Muscle of leg (tissue), 16 donors: Measurements from ENCODE around the gene LIPT1. TPM values are rescaled to one million over a fixed set of nuclear protein-coding genes. Genes with fewer than 3 reads are reported as not detected.
"Not testable (repeated sequence)": the region's sequence is repeated elsewhere in the genome, so short reads cannot be mapped to it uniquely, and the experiment has no call there.

Experiments
- DNase-seq: peaks from one replicate; pipeline ENCODE4 v3.0.0; 2013
- H3K27ac ChIP-seq: one replicate; pipeline ENCODE4 v1.5.1; 2013; ENCODE audit warnings: mild to moderate bottlenecking, low read length, control low read depth
- H3K27me3 ChIP-seq: one replicate; pipeline ENCODE4 v1.6.1; 2013; ENCODE audit warnings: low read length; ENCODE audit not compliant: control insufficient read depth, insufficient read depth
- H3K36me3 ChIP-seq: one replicate; pipeline ENCODE4 v1.6.1; 2013; ENCODE audit warnings: low read length; ENCODE audit not compliant: control insufficient read depth, insufficient read depth
- H3K4me1 ChIP-seq: one replicate; pipeline ENCODE4 v1.6.1; 2013; ENCODE audit warnings: low read length; ENCODE audit not compliant: control insufficient read depth, insufficient read depth
- H3K4me3 ChIP-seq: one replicate; pipeline ENCODE4 v1.5.1; 2013; ENCODE audit warnings: low read length, control low read depth
- H3K9me3 ChIP-seq: replicated peaks from 2 replicates; pipeline ENCODE4 v1.6.1; 2013; ENCODE audit warnings: low read depth, low read length; ENCODE audit not compliant: control insufficient read depth
- WGBS: methylation state at CpG from one replicate; pipeline ENCODE4 v1.1.5; 2013; ENCODE audit warnings: missing lambda C conversion rate; ENCODE audit not compliant: insufficient coverage; 5-methylcytosine and 5-hydroxymethylcytosine counted together
- long read RNA-seq, 11 donors: transcript quantifications; one replicate each; lab custom pipeline, GENCODE V29; 2026
- polyA plus RNA-seq, 8 donors: library from polyadenylated mRNA; unstranded; fragments of 120-200 nt; gene quantifications; one replicate each; pipeline versions ENCODE4 v1.2.1 to v1.2.3, GENCODE V29; 2013; ENCODE audit warnings: inconsistent platforms in 1 of 8, low replicate concordance in 1 of 8; ENCODE audit not compliant: insufficient read length in 8 of 8, insufficient read depth in 1 of 8
- total RNA-seq: library from RNA; stranded (reverse); fragments of 120-200 nt; gene quantifications from one replicate; pipeline ENCODE4 v1.2.4, GENCODE V29; 2013

Gene LIPT1
- total RNA-seq, result 8.1 TPM
- polyA plus RNA-seq, result 1 to 10 TPM; 6.5 to 9.4 (median 7.3) TPM
- long read RNA-seq, donor 1, partial matches to known transcripts, result 0 of 2 reads
- long read RNA-seq, donor 1, other reads (novel, unspliced or antisense), result 0 of 2 reads
- long read RNA-seq, donor 2, result 0 reads
- long read RNA-seq, donor 3, partial matches to known transcripts, result 0 of 2 reads
- long read RNA-seq, donor 3, other reads (novel, unspliced or antisense), result 0 of 2 reads
- long read RNA-seq, donor 4, partial matches to known transcripts, result 0 of 5 reads
- long read RNA-seq, donor 4, other reads (novel, unspliced or antisense), result 0 of 5 reads
- long read RNA-seq, donor 5, partial matches to known transcripts, result 0 of 7 reads
- long read RNA-seq, donor 5, other reads (novel, unspliced or antisense), result 0 of 7 reads
- long read RNA-seq, donor 6, partial matches to known transcripts, result 0 of 1 reads
- long read RNA-seq, donor 6, other reads (novel, unspliced or antisense), result 0 of 1 reads
- long read RNA-seq, donor 7, partial matches to known transcripts, result 0 of 4 reads
- long read RNA-seq, donor 7, other reads (novel, unspliced or antisense), result 0 of 4 reads
- long read RNA-seq, donor 8, partial matches to known transcripts, result 0 of 1 reads
- long read RNA-seq, donor 8, other reads (novel, unspliced or antisense), result 0 of 1 reads
- long read RNA-seq, donor 9, partial matches to known transcripts, result 0 of 4 reads
- long read RNA-seq, donor 9, other reads (novel, unspliced or antisense), result 0 of 4 reads
- long read RNA-seq, donor 10, partial matches to known transcripts, result 0 of 1 reads
- long read RNA-seq, donor 10, other reads (novel, unspliced or antisense), result 0 of 1 reads
- long read RNA-seq, donor 11, partial matches to known transcripts, result 0 of 4 reads
- long read RNA-seq, donor 11, other reads (novel, unspliced or antisense), result 0 of 4 reads

DNA sequence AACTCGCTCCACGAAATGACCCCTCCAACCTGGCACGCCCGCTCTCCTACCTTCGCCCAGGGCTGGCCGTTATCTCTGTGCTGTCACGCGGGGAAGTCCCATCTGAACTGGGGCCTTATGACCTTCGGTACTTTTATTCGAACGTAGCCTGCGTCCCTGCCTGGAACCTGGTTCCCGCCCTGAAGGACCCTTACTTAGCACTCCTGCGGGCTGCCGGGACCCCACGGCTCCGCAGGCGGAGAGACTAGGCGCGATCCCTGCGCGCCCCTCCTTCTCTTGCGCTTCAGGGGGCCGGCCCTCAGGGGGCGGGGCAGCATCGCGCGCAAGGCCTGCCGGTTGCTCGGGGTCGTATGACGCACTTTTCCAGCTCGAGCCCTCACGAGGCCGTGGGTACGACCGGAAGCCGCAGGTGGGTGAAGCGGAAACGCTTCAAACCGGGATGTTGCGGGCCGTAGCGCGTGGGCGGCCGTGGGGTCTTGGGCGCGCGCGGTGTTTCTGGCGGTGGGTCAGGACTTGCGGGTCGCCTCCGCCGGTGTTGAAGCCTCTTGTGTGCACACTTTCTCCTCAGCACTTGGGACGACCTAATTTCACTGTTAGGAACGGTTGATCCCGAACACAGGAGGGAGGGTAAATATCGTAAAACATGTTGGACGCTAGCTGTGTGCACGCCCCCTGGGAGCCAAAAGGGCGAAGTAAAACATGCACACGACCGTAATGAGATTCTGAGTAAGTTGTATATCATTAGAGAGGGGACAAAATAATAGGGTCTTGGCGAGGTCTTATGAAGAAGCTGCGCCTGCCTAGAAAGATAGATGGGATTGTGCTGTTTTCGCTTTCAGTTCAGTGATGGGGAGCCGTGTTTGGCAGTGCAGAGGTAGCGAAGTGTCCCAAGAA is at the start of gene LIPT1, which contains the start of gene TSGA10:
TSS of gene LIPT1 (plus strand) at position 325 of the 894 bp plus-strand sequence. CDS start 6,991 bp downstream, outside the sequence.
TSS of gene TSGA10 (minus strand) at position 300 of the 894 bp plus-strand sequence. CDS start 45,503 bp downstream, outside the sequence.
- Histone ChIP-seq H3K27me3 (no peaks in the 10 kb centered on the region), H3K9me3 (no peaks in the 10 kb centered on the region), H3K27ac (peak within 1 kb of the TSS; percentile 93), H3K36me3 (peaks cover 9% of the 10 kb centered on the region), H3K4me1 (peaks cover 9% of the 10 kb centered on the region), H3K4me3 (peak within 1 kb of the TSS; percentile 91)
- peak; percentile 98 for DNase-seq
- under 1% methylated on average over 68 of the region's 70 CpGs for WGBS

DNA sequence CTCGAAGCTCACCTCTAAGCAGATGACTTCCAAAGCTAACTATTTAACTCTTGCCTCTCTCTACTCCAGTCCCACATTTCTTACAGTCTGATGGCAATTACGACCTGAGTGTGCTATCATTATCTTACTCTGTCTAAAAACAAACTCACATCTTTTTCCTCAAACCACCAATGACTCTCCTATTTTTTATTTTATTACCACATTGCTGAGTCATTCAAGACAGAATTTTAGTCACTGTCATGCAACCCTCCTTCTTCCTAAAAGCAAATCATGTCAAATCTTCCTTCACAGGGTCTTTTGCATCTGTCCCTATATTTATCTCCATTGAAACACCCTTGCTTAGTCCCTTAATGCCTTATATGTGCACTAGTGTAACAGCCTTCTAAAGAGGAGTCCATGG is 47.9 kb upstream of the LIPT1 start:
- Histone ChIP-seq H3K36me3 (no peaks in the 10 kb centered on the region), H3K27ac (no peak overlapping the region), H3K4me1 (no peaks in the 10 kb centered on the region), H3K9me3 (no peaks in the 10 kb centered on the region), H3K4me3 (no peak overlapping the region), H3K27me3 (no peaks in the 10 kb centered on the region)
- 51% methylated on average over 2 of the region's 2 CpGs for WGBS
- DNase-seq, result no peak

DNA sequence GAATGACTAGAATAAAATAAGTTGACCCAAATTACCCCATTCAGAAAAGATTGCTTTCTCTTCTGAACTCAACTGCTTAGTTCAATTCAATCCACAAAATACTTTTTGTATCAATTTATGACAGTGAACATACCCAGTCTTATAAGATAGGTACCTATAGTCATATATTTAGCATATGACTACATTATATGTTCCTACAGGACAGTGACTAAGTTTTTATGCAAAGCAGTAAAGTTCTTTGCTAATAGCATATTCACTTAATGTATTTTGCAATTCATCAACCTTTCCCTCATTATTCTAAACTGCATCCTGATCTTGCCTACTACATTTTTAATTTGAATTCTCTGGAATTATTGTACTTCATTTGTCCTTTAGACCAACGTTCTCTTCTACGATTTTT is 43.5 kb upstream of the LIPT1 start:
- Histone ChIP-seq H3K4me3 (no peak overlapping the region), H3K36me3 (no peaks in the 10 kb centered on the region), H3K27ac (no peak overlapping the region), H3K4me1 (no peaks in the 10 kb centered on the region), H3K9me3 (no peaks in the 10 kb centered on the region), H3K27me3 (no peaks in the 10 kb centered on the region)
- no peak for DNase-seq
- no CpG with 5 or more reads among the region's 2 CpGs for WGBS

DNA sequence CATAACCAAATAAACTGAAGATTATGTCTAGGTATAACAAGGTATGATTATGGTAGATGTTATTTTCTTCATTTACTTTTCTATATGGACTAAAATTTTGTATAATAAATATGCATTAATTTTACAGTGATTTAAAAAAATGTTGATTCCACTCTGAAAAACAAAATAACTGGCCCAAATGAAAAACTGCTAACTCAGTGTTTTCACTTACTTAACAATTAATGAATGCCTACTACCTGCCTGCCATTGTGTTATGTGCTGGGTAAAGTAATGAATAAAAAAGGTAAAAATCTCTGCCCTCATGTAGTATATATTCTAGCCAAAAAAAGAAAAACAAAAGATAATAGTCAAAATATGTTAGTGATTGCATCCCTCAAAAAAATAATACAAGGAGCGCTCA is 42.8 kb upstream of the LIPT1 start:
- Histone ChIP-seq H3K4me3 (no peak overlapping the region), H3K27me3 (no peaks in the 10 kb centered on the region), H3K9me3 (no peaks in the 10 kb centered on the region), H3K36me3 (no peaks in the 10 kb centered on the region), H3K27ac (no peak overlapping the region), H3K4me1 (no peaks in the 10 kb centered on the region)
- DNase-seq, result no peak
- no CpG with 5 or more reads among the region's 1 CpG for WGBS

DNA sequence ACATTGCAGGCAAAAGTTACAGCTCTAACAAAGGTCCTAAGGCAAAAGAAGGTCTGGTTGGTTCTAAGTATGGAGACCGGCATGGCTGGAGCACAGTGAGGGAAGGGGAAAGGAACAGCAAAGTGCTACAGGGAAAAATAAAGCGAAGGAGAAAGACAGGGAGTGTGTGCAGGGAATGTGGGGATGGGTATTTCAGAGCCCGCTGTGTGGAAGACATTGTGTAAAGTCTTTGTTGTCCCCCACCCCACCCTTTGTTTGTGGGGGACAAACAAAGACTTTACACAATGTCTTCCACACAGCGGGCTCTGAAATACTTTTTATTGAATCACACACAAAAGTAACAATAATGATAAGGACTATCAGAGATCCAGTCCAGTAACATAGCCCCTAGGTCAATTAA is 42.1 kb upstream of the LIPT1 start:
- H3K27me3 ChIP-seq, result no peaks in the 10 kb centered on the region
- no peaks in the 10 kb centered on the region for H3K36me3 ChIP-seq
- H3K27ac ChIP-seq, result no peak overlapping the region
- DNase-seq, result no peak
- no peaks in the 10 kb centered on the region for H3K9me3 ChIP-seq
- 14% methylated on average over 1 of the region's 4 CpGs for WGBS
- H3K4me1 ChIP-seq, result no peaks in the 10 kb centered on the region
- no peak overlapping the region for H3K4me3 ChIP-seq

DNA sequence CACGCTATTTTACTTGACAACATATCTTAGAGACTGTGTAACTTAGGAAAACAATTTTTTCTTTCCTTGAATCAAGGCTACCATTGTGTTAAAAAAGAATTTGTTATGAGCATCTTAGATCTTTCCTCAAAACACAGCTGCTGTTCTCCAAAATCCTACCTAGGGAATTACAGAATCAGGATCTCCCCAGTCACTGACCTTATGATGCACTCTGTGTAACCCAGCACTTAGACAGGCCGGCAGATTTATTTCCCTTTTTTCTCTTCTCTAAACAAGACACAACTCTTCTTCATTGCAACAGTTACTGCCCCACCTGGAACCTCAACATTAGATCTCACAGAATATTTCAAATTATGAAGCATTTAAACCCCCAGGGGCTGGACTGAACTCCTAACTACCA is 26.8 kb upstream of the LIPT1 start:
- peak; percentile 51 for DNase-seq
- H3K4me1 ChIP-seq, result no peaks in the 10 kb centered on the region
- WGBS, result 40% methylated on average over 1 of the region's 2 CpGs
- no peak overlapping the region for H3K4me3 ChIP-seq
- no peak overlapping the region for H3K27ac ChIP-seq
- no peaks in the 10 kb centered on the region for H3K36me3 ChIP-seq
- H3K9me3 ChIP-seq, result peaks cover 11% of the 10 kb centered on the region
- H3K27me3 ChIP-seq, result no peaks in the 10 kb centered on the region

DNA sequence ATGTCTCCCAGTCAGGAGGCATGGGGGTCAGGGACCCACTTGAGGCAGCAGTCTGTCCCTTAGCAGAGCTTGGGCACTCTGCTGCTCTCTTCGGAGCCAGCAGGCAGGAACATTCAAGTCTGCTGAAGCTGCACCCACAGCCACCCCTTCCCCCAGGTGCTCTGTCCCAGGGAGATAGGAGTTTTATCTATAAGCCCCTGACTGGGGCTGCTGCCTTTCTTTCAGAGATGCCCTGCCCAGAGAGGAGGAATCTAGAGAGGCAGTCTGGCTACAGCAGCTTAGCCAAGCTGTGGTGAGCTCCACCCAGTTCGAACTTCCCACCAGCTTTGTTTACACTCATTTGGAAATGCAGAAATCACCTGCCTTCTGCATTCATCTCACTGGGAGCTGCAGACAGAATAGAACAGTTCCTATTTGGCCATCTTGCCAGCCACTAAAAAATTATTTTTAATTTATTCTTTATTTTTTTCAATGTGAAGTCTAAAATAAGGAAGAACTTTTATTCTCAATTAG is 19.7 kb upstream of the LIPT1 start:
- WGBS, result no CpG with 5 or more reads among the region's 2 CpGs
- H3K4me3 ChIP-seq, H3K4me1 ChIP-seq, H3K27me3 ChIP-seq, DNase-seq, H3K9me3 ChIP-seq, H3K27ac ChIP-seq, H3K36me3 ChIP-seq: not testable (repeated sequence)

DNA sequence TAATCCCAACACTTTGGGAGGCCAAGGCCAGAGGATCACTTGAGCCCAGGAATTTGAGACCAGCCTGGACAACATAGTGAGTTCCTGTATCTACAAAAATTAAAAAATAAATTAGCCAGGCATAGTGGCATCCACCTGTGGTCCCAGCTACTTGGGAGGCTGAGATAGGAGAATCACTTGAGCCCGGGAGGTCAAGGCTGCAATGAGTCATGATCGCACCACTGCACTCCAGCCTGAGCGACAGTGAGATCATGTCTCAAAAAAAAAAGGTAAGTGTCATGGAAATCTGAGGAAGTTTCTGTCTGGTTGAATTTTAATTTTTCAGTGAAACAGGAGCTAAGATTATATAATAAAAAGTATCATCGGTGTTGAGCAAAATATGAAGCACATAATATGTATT is 15.8 kb upstream of the LIPT1 start:
- H3K4me1 ChIP-seq, result peaks cover 9% of the 10 kb centered on the region
- peaks cover 2% of the 10 kb centered on the region for H3K9me3 ChIP-seq
- H3K27ac ChIP-seq, result no peak overlapping the region
- H3K4me3 ChIP-seq, result no peak overlapping the region
- 67% methylated on average over 1 of the region's 4 CpGs for WGBS
- DNase-seq, result no peak
- H3K36me3 ChIP-seq, result no peaks in the 10 kb centered on the region
- H3K27me3 ChIP-seq, result peaks cover 6% of the 10 kb centered on the region

DNA sequence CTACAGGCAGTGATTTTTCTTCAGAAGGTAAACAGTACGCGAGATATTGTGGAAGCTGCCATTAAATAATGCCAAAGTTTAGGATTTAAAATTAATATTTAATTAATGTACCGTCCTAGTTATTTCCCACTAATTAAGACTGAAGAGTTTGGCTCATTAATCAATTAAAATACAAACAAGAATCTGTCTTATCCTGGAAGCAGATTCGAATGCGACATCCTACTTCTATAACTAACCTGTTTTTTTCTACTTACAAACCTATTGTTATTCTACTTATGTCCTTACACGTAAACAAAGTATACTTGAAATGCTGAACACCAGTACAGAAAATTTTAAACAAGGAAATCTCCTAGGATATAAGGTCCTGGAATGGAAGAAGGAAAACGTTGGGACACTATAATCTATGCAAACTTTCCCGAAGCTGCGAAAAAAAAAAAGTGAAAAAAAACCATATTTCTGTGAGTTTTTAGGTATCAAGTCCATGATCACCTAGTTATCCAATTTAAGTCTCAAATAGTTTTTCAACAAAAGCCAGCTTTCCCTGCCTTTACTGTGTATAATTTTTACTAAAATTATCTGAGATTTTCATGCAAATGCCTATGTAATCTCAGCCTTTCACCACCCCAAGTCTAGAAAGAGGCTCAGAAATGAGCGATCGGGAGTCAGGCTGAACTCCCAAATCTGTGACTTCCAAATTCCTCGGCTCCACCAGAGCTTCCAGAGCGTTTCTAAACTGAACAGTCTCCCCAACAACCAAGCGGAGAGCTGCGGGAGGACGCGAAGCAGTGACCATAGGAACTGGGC is 14.5 kb upstream of the LIPT1 start:
- 0% methylated on average over 7 of the region's 17 CpGs for WGBS
- DNase-seq, result peak; percentile 48
- peaks cover 9% of the 10 kb centered on the region for H3K4me1 ChIP-seq
- no peaks in the 10 kb centered on the region for H3K36me3 ChIP-seq
- peaks cover 6% of the 10 kb centered on the region for H3K27me3 ChIP-seq
- H3K27ac ChIP-seq, result no peak overlapping the region
- peak overlapping the region; percentile 95 for H3K4me3 ChIP-seq
- no peaks in the 10 kb centered on the region for H3K9me3 ChIP-seq
